GM19099 (cell line): ENCODE results near the gene RABIF.

Source experiments
- POLR2A ChIP-seq: IDR thresholded peaks from 3 replicates; pipeline ENCODE4 v1.6.1; 2011; ENCODE audit warnings: low read depth; ENCODE audit not compliant: insufficient read length; ENCODE audit errors: extremely low read depth

Gene RABIF

DNA sequence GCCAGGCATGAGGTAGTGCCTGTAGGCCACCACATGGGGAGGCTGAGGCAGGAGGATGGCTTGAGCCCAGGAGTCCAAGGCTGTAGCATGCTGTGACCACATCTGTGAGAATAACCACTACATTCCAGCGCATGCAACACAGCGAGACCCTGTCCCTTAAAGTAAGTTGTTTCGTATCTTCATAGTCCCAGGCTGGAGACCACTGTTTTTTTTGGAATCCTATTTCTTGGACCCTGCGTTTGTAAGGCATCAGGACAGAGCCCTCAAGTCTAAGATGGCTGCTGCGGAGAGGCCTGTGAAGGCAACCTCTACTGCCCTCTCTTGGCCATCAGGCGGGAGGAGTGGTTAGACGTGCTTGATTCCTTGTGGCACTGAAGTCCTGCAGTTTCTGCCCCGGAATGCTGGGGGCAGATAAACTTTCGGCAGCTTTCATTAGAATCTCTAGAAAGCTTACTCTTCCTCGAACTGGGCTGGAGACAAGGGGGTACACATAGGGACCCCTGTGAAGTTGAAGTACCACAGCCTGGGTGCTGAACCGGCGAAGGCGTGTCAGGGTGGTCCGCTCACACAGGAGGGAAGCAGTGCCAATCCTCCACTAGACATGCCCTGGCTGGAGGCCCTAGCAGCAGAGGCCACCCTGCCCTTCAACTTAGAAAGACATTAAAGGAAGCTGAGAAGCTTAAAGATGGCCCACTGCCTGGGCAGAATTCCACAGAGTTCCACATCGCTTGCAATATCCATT, 36.6 kb downstream of the RABIF start:
- no peak for TF ChIP-seq POLR2A

DNA sequence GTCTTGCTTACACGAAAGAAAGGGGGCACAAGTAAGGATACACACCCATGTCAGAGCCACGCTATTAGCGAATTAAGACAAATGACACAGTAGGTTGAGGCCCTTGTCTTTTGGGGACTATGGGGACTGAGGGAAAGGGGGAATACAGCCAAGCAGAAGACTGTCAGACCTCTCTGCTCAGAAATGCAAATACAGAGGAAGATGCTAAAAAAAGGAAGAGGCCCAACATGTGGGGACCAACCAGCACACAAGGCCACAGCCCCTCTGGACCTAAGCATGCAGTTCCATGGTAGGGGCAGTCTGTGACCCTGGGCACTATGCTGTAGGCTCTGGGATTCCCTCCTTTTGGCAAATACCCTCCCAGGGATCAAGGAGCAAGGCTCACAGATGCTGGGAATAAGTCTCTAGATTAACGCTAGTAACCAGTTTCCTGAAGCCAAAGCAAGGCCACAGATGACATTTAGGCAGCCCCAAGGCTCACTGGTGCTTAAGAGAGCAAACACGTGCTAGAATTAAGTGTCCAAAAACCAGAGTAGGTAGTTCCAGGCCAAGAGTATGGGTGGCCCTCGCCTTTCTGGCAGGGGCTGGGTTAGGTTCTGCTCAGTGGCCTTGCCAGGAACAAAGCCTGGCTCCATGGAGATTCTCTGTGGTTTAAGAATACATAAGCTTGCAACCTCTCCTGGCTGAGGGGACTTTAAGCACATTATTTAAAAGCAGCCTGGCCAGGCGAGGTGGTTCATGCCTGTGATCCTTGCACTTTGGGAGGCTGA, 38.2 kb downstream of the RABIF start:
- TF ChIP-seq POLR2A: no peak

DNA sequence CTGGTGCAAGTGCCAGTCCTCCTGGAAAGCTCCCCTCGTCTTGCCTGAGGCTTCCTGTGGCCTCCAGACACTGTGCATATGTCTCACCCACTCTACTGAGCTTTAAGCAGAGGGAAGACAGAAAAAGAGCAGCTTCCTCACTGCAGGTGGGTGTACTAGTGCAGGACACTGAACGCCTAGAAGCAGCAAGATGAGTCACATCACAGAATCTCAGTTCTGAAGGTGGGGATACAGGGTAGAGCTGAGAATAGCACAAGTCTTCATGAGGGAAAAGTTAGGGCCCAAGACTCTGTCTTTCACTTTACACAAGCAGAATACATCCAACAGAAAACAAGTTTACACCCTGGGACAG, 40.8 kb downstream of the RABIF start:
- TF ChIP-seq POLR2A: no peak

DNA sequence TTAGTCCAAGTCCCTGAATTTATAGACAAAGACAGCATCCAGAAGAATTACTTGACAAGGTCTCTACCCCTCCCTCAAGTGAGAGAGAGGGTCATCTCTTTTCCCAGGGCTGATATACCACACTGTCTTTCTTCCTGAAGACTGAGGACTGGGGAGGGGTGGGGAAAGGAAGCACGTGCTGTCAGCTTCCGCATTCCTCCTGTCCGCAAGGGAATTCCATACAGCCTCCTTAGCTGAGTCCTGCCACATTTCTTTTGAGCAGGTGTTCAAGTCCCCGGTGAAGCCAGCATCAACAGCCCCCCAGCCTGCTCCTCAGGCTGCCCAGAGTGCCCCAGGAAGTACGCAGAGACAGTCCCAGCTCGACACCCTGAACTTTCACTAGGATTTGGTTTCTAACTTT, 44.0 kb downstream of the RABIF start:
- TF ChIP-seq POLR2A: no peak

DNA sequence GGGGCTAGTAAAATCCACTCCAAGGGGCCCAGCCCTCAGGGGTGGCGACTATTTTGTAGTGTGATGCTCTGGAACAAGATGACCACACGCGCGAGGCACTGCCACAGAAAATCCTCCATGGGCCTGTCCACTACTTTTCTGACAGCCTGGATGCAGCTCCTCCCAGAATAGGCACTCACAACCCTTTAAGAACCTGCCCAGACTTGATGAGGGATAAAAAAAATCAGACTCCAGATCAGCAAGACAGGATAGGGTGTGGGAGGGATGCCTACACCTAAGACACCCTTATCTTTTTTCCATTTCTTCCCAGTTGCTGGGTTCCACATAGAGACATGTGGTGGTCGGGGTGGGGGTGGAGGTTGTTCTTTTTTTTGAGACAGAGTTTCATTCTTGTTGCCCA, 44.7 kb downstream of the RABIF start:
- TF ChIP-seq POLR2A: no peak

DNA sequence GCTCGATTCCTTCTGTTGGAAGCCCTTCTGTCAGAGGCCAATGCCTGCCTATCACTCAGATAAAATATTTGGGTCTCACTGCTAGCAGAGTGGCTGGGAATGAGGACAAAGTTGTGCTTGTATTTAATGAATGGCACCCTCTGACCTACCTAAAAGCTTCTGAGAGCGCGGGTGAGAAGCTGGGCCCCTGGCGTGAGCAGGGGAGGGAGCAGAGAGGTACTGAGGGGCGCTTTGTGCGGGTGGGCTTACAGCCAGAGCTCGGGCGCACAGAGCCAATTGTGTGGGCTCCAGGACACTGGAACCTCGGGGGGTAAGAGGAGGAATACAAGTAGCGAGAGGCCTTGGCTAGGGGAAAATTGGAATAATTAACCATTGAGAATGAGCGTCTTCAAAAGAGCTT, 45.9 kb downstream of the RABIF start:
- no peak for TF ChIP-seq POLR2A

DNA sequence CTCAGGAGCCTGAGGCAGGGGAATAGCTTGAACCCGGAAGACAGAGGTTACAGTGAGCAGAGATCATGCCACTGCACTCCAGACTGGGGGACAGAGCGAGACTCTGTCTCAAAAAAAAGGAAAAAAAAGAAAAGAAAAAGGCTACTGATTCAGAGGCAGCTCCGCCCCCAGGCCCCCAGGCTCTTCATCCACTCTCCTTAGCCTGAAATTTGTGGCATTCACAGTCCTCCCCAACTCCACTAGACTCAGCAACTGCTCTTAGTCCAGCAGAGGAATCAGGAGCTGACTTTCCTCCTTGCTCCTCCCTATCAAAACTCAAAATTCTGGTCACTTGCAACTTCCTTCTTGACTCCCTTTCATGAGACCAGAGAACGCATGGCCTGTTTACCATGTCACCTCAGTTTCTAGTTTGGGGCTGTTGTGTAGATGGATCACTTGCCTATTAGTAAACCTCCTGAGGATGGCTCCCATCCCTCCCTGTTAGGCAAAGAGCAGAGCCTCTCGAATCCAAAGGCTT, 51.1 kb downstream of the RABIF start:
- no peak for TF ChIP-seq POLR2A

DNA sequence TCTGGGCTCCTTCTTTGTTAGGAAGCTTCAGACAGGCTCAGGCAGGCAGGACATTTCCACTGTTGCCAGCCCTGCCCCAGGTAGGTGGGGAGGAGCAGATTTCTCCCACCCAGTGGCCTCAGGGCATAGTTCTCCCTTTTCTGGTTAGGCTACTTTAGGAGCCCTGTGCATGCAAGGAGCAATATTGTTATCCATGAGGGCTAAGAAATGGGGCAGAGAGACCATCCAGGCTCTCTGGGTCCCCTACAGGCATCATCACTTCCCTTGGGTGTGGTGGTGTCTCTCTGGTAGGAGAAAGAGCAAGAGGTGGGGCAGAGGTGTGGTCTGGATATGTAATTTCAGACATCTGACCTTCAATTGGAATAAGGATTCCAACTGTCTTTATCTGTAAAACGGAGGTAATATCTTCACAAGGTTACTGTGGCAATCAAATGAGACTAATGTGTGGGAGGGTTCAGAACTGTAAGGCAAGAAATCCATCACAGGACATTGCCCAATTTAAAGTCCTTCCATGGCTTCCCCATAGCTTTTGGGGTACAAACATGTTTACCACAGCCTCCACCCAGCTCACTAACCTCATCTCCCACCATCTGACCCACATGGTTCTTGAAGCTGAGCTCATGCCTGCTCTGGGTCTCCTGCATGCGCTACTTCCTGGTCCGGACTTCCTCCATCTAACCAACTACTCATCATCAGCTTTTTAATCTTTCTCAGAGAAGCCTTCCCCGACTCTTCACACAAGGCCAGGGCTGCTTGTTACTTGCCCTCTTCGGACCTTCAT, 52.1 kb downstream of the RABIF start:
- no peak for TF ChIP-seq POLR2A

DNA sequence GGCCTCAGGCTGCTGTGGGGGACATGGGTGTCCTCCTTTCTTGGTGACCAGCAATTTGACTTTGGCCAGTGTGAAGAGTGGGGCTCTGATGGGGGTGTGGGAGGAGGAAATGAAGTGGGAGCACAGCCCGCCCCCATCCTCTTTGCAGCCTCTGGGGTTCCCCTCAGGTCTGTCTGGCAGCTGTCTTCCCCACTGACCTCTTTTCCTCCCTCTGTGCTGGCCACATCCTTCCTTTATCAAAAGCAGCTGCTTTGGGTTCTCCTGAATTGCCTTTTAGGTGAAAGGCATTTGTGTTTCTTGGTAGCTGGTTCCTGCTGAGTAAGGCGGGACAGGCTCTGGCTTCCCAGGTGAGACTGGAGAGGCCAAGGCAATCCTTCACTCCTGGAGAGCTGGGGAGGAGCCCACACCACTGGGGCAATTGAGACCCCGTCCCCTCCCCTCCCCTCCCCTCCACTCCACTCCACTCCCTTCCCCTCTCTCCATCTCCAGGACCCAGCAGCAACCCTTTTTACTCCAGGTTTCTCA, 53.3 kb downstream of the RABIF start:
- no peak for TF ChIP-seq POLR2A

DNA sequence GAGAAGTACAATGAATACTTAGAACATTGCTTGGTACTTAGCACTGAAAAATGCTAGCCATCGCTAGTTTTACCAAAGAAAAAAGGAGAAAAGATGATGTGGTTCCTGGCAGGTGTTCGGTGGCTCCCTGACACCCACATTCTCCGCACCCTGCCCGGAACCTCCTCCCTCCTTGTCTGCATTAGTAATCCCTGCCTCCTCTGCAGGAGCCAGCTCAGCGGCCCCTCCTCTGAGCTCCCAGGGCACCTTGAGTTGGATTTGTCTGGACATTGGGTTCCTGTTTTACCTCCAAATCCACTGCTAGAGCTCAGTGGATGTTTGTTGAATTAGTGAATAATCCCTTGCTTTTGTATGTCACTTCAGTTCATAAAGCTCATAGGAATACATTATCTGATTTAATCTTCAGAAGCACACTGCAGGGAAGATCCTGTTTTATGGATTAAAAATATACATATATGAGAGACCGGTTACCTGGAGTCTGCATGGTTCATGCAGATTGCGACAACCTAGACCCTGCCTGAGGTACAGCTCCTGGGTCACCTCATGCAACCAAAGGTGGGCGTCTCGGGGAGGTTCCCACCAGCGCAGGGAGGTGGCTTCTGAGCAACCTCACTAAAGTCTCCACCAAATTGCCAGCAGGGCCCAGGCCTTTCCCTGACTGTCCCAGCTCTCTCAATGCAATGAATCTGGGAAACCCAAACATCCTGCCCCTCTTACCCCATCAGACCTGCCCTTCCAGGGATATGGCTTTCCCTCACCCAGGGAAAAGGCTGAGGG, 54.0 kb downstream of the RABIF start:
- TF ChIP-seq POLR2A: no peak

DNA sequence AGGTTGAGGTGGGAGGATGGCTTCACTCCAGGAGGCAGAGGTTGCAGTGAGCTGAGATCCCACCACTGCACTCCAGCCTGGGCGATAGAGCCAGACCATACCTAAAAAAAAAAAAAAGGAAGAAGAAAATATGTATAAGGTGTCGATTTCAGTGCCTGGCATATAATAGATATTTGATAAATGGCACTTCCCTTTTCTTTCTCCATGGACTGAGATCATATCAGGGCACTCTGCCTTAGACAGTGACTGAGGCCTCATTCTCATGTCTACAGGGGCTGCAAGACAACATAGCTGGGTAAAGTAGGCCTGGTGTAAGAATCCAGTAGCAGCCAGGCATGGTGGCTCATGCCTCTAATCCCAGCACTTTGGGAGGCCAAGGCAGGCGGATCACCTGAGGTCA, 57.0 kb downstream of the RABIF start:
- no peak for TF ChIP-seq POLR2A
